GM12874 (cell line): ENCODE results near the gene KRT5.
A peak's percentile ranks its signal among the peaks of the same experiment; 100 is the strongest.

Source experiments
- TF ChIP-seq, protein P1 (sequence below): IDR thresholded peaks from 2 replicates; pipeline ENCODE4 v1.5.1; 2011; ENCODE audit warnings: low read depth, mild to moderate bottlenecking, control low read depth, low read length, moderate library complexity; ENCODE audit not compliant: insufficient read depth

Gene KRT5

DNA sequence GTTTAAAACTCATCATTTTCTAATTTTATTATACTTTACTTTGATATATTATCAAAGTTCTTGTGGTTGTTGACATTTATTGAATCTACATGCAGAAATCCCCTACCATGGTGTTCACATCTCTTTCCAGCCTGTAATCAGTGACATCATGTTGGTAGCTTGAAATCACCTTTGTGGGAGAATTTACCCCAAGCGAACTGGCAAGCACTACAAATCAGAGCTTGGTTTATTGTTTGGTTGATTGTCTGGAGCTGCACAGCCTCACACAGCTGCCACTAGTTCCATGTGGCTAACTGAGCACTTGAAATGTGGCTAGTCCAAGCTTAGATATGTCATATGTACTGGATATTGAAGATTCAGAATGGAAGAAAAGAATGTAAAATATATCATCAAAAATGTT lies 15.4 kb upstream of the KRT5 start:
- TF ChIP-seq, protein P1, sequence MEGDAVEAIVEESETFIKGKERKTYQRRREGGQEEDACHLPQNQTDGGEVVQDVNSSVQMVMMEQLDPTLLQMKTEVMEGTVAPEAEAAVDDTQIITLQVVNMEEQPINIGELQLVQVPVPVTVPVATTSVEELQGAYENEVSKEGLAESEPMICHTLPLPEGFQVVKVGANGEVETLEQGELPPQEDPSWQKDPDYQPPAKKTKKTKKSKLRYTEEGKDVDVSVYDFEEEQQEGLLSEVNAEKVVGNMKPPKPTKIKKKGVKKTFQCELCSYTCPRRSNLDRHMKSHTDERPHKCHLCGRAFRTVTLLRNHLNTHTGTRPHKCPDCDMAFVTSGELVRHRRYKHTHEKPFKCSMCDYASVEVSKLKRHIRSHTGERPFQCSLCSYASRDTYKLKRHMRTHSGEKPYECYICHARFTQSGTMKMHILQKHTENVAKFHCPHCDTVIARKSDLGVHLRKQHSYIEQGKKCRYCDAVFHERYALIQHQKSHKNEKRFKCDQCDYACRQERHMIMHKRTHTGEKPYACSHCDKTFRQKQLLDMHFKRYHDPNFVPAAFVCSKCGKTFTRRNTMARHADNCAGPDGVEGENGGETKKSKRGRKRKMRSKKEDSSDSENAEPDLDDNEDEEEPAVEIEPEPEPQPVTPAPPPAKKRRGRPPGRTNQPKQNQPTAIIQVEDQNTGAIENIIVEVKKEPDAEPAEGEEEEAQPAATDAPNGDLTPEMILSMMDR, result no peak

DNA sequence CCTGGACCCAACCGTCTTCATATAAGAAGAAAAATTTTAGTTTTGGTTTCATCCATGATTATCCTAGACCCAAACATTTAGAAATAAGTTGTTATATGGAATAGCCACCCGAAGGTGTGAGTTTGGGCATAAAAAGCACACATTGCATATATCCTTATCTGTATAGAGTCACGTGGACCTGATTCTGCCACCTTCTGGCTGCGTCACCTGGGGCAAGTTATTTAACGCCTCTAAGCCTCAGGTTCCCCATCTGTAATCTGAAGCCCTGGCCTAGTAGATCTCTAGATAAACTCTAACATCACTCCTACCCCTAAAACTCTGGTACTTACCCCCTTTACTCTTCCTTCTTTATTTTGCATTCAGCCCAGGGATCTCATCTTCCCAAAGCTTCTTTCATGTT lies 14.3 kb upstream of the KRT5 start:
- TF ChIP-seq, protein P1, result 0 out of 2 replicates have a peak, but pooled peaks have one; percentile 5

DNA sequence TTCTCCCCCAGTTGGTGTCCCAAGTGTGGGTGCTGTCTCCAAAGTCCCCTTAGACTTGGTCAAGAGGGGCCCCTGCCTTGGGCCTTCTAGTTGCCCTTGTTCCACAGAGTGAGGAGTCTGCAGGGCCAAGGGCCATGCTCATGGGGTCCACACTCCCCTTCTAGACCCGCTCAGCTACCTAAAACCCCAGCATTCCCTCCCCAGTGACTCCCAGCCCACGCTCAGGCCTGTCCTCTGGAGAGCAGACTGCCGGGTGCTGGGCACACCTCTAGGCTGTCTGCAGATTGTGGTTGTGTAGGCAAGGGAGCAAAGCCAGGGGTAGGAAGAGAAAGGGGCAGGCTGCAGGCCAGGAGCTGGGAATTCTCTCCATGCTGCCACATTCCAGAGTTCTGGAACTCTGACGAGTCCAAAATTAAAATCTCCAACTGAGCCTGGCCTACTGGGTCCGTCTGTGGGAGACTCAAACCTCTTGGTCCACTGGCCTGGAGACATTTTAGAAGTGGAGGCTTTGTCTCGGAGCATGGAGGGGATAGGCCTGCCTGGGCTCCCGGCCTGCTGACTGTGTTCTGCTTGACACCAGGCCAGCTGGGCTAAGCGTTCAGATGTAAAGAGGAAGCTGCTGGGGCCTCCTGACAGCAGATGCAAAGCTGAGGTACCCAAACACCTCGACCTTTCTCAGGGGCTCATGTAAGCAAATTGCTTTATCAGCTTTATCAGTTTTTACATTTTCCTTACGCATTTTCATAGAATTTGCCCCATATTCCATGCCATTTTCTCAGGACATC lies 13.7 kb upstream of the KRT5 start:
- TF ChIP-seq, protein P1, result no peak

DNA sequence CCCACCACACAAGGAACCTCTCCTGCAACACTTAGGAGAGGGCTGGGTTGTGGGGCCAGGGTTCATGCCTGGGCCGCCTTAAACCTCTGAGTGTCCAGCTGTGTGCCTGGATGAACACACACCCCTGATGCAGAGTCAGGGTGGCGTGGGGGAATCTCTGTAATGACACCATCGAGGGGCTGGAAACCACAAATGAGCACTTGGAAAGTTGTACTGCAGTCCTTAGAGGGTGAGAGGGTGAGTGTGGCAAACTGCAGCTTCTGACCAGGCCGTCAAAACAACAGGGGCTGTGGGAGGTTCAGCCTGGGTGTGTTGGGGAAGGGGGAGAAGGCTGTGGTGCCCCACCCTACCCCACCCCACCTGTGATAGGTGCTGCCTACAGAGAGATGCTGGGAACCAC lies 12.4 kb upstream of the KRT5 start:
- TF ChIP-seq, protein P1, result no peak

DNA sequence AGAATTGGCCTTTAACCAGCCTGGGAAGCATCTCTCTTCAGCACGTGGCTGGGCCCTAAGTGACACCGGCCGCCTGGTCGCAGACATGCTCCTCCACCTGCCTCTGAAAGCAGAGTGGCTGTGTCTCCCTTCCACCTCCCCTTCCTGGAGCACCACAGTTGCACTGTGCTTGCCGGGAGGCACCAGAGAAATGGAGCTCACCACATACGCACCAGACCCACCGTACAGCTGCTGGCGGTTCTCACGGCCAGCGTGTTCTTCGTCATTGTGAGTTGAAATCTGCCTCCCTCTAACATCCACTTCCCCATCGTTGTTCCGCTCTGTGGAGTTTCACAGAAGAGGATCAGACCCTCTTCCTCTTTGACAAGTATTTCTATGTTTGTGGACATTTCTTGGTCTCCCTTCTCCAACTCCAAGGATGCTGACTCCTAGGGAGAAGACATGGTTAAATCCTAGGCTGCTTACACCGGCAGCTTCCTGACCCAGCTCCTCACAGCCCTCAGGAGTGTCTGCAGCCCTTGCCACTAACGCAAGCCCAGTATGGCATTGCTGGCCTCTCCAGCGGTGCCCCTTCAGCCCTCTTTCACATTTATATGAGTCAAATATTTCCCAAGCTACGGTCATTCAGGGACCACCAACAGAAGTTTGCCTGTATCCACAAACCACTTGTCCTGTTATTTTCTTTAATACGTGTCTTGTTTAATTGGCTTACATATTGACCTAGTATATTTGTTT lies 11.5 kb upstream of the KRT5 start:
- TF ChIP-seq, protein P1, result no peak

DNA sequence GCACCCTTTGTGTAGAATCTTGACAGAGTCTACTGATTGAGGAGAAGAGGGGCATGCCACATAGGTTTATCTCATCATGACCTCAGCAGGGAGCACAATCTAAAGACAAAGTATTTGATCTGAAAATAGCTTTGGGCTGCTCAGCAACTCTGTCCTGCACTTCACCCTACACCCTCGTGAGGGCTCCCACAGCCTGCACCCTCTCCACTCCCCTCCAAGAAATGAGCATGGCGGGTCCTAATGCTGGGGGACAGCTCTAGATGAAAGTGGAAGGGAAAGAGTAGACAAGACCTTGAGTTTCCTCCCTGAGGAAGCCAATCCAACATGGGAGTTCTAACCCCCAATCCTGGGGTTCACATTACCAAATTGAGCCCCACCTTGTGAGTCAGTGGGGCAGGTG lies 10.7 kb upstream of the KRT5 start:
- TF ChIP-seq, protein P1, result no peak

DNA sequence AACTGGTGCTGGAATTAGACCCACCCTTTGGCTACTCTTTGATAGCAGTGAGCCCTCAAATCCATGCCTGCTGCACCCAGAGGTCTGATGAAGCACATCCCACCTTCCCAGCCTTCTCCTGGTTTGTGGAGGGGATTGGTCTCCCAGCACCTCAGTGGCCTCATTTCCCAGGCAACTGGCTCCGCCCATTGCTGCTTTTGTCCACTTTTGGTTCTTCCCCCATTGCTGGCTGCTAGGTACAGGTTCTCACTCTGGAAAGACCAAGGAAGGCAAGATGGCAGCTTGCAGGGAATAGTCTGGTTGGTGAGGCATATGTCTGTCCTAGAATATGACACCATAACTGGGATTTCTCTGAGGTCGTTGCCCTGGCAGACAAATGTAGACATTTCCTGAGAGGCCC lies 10.2 kb upstream of the KRT5 start:
- TF ChIP-seq, protein P1, result no peak
